Neural cell (in vitro differentiated cells): ENCODE measurements around the gene LIPA. TPM values are rescaled to one million over a fixed set of nuclear protein-coding genes. Genes with fewer than 3 reads are reported as not detected.
"Not testable (repeated sequence)": the region's sequence is repeated elsewhere in the genome, so short reads cannot be mapped to it uniquely, and the experiment has no call there.

ENCODE experiments used
- H2AFZ ChIP-seq: fragments of 200-600, 300-800 bp; sonication (generic), shearing (Covaris generic); 2 replicates; pipeline ENCODE4 v1.6.0; 2014; ENCODE audit warnings: low read depth, mild to moderate bottlenecking, antibody characterized with exemption, low read length, moderate library complexity
- H3F3A ChIP-seq: fragments of 200-600 bp; shearing (Covaris generic); 2 replicates; pipeline ENCODE4 v1.6.1; 2016; ENCODE audit warnings: mild to moderate bottlenecking, moderate library complexity, mixed read lengths, antibody characterized with exemption, low read length; ENCODE audit not compliant: insufficient read depth, poor library complexity, severe bottlenecking
- H3K27ac ChIP-seq: fragments of 200-600, 300-800 bp; sonication (generic), shearing (Covaris generic); 2 replicates; pipeline ENCODE4 v1.5.1; 2014; ENCODE audit warnings: mild to moderate bottlenecking, low read length, moderate library complexity
- H3K27me3 ChIP-seq: fragments of 300-800, 200-600 bp; sonication (generic), shearing (Covaris generic); 2 replicates; pipeline ENCODE4 v1.6.0; 2014; ENCODE audit warnings: mild to moderate bottlenecking, low read depth, low read length, moderate library complexity; ENCODE audit not compliant: insufficient read depth
- H3K36me3 ChIP-seq: fragments of 300-800, 200-600 bp; sonication (generic), shearing (Covaris generic); 2 replicates; pipeline ENCODE4 v1.5.1; 2014; ENCODE audit warnings: mild to moderate bottlenecking, antibody characterized with exemption, low read length, moderate library complexity; ENCODE audit not compliant: insufficient read depth
- H3K4me2 ChIP-seq: fragments of 300-800, 200-600 bp; sonication (generic), shearing (Covaris generic); 2 replicates; pipeline ENCODE4 v1.6.0; 2014; ENCODE audit warnings: mild to moderate bottlenecking, low read length
- H3K4me3 ChIP-seq: fragments of 300-800, 200-600 bp; sonication (generic), shearing (Covaris generic); 2 replicates; pipeline ENCODE4 v1.5.1; 2014; ENCODE audit warnings: mild to moderate bottlenecking, low read length, moderate library complexity
- H3K79me2 ChIP-seq: fragments of 200-600 bp; shearing (Covaris generic); replicated peaks from 2 replicates; pipeline ENCODE4 v1.6.0; 2014; ENCODE audit warnings: mild to moderate bottlenecking, low read length, moderate library complexity; ENCODE audit not compliant: insufficient read depth
- H3K9ac ChIP-seq: fragments of 300-800, 200-600 bp; sonication (generic), shearing (Covaris generic); 2 replicates; pipeline ENCODE4 v1.6.1; 2016; ENCODE audit warnings: mild to moderate bottlenecking, low read length, mixed read lengths
- H3K9me2 ChIP-seq: fragments of 200-600 bp; shearing (Covaris generic); 2 replicates; pipeline ENCODE4 v1.6.1; 2016; ENCODE audit warnings: mild to moderate bottlenecking, low read length, mixed read lengths; ENCODE audit not compliant: insufficient read depth
- H3K9me3 ChIP-seq: fragments of 200-600, 300-800 bp; sonication (generic), shearing (Covaris generic); 2 replicates; pipeline ENCODE4 v1.6.1; 2016; ENCODE audit warnings: mild to moderate bottlenecking, mixed run types, low read length, moderate library complexity, mixed read lengths
- H4K20me1 ChIP-seq: fragments of 200-600 bp; shearing (Covaris generic); 2 replicates; pipeline ENCODE4 v1.6.1; 2016; ENCODE audit warnings: mild to moderate bottlenecking, mixed run types; ENCODE audit not compliant: insufficient read depth
- CTCF ChIP-seq: fragments of 450-650 bp; IDR thresholded peaks from 2 replicates; pipeline ENCODE4 v1.5.1; 2014; ENCODE audit warnings: antibody characterized with exemption, mild to moderate bottlenecking, moderate library complexity; ENCODE audit not compliant: poor library complexity, severe bottlenecking
- EP300 ChIP-seq: fragments of 450-650 bp; conservative IDR thresholded peaks from 2 replicates; pipeline ENCODE4 v1.6.1; 2014; ENCODE audit warnings: antibody characterized with exemption, mild to moderate bottlenecking, moderate library complexity; ENCODE audit not compliant: poor library complexity, severe bottlenecking
- MXI1 ChIP-seq: fragments of 450-650 bp; conservative IDR thresholded peaks from 2 replicates; pipeline ENCODE4 v1.6.1; 2014; ENCODE audit warnings: antibody characterized with exemption, mild to moderate bottlenecking; ENCODE audit not compliant: poor library complexity, severe bottlenecking
- POLR2AphosphoS5 ChIP-seq: IDR thresholded peaks from 2 replicates; pipeline ENCODE4 v1.6.1; 2012
- REST ChIP-seq: IDR thresholded peaks from 2 replicates; pipeline ENCODE4 v1.6.1; 2012; ENCODE audit warnings: borderline replicate concordance
- polyA plus RNA-seq: library from polyadenylated mRNA; depleted of rRNA; stranded (reverse); fragments of >200 nt; gene quantifications from 2 replicates; pipeline ENCODE4 v1.2.3, GENCODE V29; 2014

LIPA gene
- polyA plus RNA-seq, 1 donor from 2014 or later: 20.8 TPM

GRCh38 chr10:89250865-89251408 lies 638 bp downstream of the LIPA start:
- no peaks in the 10 kb centered on the region for H4K20me1 ChIP-seq
- H3K9me3 ChIP-seq: peaks cover 4% of the 10 kb centered on the region
- no peaks in the 10 kb centered on the region for H3K36me3 ChIP-seq
- H3K4me3 ChIP-seq: peak overlapping the region; percentile 95
- peak overlapping the region; percentile 73 for H2AFZ ChIP-seq
- no peaks in the 10 kb centered on the region for H3K79me2 ChIP-seq
- no peaks in the 10 kb centered on the region for H3K27me3 ChIP-seq
- peak overlapping the region; percentile 79 for H3K4me2 ChIP-seq
- H3F3A ChIP-seq: no peaks in the 10 kb centered on the region
- H3K27ac ChIP-seq: peak overlapping the region; percentile 61
- peak overlapping the region; percentile 70 for H3K9ac ChIP-seq
- no peak for TF ChIP-seq EP300
- H3K9me2 ChIP-seq: no peaks in the 10 kb centered on the region

GRCh38 chr10:89248990-89249389 lies 2.6 kb downstream of the LIPA start:
- H4K20me1 ChIP-seq: no peaks in the 10 kb centered on the region
- TF ChIP-seq POLR2AphosphoS5: no peak
- no peak for TF ChIP-seq MXI1
- no peak for TF ChIP-seq EP300
- TF ChIP-seq CTCF: no peak
- H3K36me3 ChIP-seq: no peaks in the 10 kb centered on the region
- H3K4me2 ChIP-seq: no peak overlapping the region
- H3K27ac ChIP-seq: no peak overlapping the region
- H3K4me3 ChIP-seq: no peak overlapping the region
- H3K79me2 ChIP-seq: no peaks in the 10 kb centered on the region
- H3K9ac ChIP-seq: no peak overlapping the region
- peaks cover under 1% of the 10 kb centered on the region for H3K9me3 ChIP-seq
- no peaks in the 10 kb centered on the region for H3K9me2 ChIP-seq
- H3F3A ChIP-seq: no peaks in the 10 kb centered on the region
- H3K27me3 ChIP-seq: no peaks in the 10 kb centered on the region
- H2AFZ ChIP-seq: no peak overlapping the region

DNA sequence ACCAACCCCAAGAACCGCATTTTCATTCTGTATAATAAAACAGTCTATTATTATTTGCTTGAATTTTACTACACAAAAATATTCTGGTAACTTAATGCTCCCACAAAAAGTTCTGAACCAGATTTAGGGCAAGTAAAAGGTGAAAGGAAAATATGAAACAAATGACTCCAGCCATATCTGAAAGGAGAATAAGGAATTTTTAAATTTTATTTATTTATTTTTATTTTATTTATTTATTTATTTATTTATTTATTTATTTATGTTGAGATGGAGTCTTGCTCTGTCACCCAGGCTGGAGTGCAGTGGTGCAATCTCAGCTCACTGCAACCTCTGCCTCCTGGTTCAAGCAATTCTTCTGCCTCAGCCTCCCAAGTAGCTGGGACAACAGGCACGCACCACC lies 4.0 kb downstream of the LIPA start:
- H3K4me2 ChIP-seq, H3K9ac ChIP-seq, H3K79me2 ChIP-seq, H3K27ac ChIP-seq, H3F3A ChIP-seq, H3K4me3 ChIP-seq, H3K9me3 ChIP-seq, H3K36me3 ChIP-seq, H2AFZ ChIP-seq, H3K9me2 ChIP-seq, H3K27me3 ChIP-seq, H4K20me1 ChIP-seq: not testable (repeated sequence)

GRCh38 chr10:89245802-89246201 lies 5.8 kb downstream of the LIPA start:
- Histone ChIP-seq H3K79me2 (no peaks in the 10 kb centered on the region), H3K27ac (no peak overlapping the region), H3K9me2 (no peaks in the 10 kb centered on the region), H3K9me3 (no peaks in the 10 kb centered on the region), H3K27me3 (no peaks in the 10 kb centered on the region), H3K36me3 (no peaks in the 10 kb centered on the region), H4K20me1 (no peaks in the 10 kb centered on the region), H3F3A (no peaks in the 10 kb centered on the region), H3K4me3 (no peak overlapping the region), H3K9ac (no peak overlapping the region), H2AFZ (no peak overlapping the region), H3K4me2 (no peak overlapping the region)
- TF ChIP-seq REST: no peak
- no peak for TF ChIP-seq EP300
